Measurements from ENCODE around the gene HCRT. TPM values are rescaled to one million over a fixed set of nuclear protein-coding genes. Genes with fewer than 3 reads are reported as not detected.
A peak's percentile ranks its signal among the peaks of the same experiment; 100 is the strongest.
"Not testable (repeated sequence)": the region's sequence is repeated elsewhere in the genome, so short reads cannot be mapped to it uniquely, and the experiment has no call there.

Gene HCRT
- total RNA-seq, 4 donors from 2014 or later, result 1.0 TPM; not detected in 3

DNA sequence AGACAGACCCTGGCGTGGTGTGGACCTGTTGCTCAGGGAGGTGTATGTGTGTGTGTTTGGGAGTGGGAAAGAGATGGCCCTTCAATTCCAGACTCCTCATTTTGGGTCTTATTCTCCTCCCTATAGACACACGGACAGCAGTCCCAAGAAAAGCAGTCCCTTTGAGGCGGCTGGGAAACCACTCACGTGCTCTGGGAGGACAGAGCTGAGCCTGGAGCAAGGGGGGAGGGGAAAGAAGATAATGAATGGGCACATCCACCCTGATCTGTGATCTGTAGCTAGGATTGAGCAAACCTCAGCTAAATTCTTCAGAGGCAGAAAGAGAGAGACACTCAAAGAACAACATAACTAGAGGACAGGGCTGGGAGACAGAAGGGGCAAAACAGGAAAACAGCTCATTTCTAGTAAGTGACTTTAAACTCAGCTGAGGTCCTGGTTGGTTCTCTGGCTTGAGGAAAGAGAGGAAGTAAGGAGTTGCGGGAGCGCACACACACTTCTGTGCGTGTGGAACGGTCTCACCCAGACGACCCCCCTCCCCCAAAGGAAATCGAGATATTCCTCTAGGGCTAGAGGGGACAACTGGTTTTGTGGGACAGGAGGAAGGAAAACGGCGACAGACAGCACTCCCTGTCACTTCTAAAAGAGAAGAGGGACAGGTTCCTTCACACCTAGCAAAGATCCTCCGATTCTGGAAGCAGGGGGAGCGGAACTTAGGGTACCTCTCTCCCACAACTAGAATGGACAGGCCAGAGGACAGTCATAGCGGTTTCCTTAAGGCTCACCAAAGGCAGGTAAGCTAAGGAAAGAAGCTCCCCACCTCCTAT, 31.1 kb downstream of the HCRT start:
- no peak for TF ChIP-seq POLR2A (IDR thresholded peaks at IDR 0.05)
- H3K27me3 ChIP-seq, result no peaks in the 10 kb centered on the region
- intact Hi-C loops (cut with DNase I; ENCODE audit: low total_unique reads), result no loop called here

DNA sequence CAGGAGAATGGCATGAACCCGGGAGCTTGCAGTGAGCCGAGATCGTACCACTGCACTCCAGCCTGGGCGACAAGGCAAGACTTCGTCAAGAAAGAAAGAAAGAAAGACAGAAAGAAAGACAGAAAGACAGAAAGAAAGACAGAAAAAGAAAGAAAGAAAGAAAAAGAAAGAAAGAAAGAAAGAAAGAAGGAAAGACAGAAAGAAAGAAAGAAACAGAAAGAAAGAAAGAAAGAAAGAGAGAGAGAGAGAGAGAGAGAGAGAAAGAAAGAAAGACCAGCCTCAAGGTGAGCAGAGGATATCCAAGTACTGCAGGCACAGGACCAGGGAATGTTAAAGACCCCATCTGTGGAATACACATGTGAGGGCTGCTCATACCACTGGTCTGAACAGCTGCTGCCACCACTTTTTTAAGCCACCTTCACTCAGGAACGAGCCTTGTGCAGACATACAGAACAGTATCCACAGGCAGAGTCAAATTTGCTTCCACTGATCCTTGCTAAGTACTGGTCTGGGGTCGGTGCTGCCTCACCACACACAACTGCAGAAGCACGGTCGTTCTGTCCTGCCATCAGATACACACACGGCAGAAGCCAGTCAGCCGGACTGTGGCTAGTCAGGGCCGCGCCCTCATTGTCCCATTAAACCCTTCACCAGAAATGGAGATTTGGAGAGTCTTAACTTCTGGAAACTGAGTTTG, 38.2 kb downstream of the HCRT start:
- no peaks in the 10 kb centered on the region for H3K27me3 ChIP-seq
- H3K4me3 ChIP-seq, result no peak overlapping the region
- DNase-seq, result no peak
- H3K4me1 ChIP-seq, result no peaks in the 10 kb centered on the region
- no peaks in the 10 kb centered on the region for H3K36me3 ChIP-seq
- TF ChIP-seq, protein P1, sequence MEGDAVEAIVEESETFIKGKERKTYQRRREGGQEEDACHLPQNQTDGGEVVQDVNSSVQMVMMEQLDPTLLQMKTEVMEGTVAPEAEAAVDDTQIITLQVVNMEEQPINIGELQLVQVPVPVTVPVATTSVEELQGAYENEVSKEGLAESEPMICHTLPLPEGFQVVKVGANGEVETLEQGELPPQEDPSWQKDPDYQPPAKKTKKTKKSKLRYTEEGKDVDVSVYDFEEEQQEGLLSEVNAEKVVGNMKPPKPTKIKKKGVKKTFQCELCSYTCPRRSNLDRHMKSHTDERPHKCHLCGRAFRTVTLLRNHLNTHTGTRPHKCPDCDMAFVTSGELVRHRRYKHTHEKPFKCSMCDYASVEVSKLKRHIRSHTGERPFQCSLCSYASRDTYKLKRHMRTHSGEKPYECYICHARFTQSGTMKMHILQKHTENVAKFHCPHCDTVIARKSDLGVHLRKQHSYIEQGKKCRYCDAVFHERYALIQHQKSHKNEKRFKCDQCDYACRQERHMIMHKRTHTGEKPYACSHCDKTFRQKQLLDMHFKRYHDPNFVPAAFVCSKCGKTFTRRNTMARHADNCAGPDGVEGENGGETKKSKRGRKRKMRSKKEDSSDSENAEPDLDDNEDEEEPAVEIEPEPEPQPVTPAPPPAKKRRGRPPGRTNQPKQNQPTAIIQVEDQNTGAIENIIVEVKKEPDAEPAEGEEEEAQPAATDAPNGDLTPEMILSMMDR (IDR thresholded peaks at IDR 0.05), result no peak
- no peak for TF ChIP-seq POLR2A (IDR thresholded peaks at IDR 0.05)
- intact Hi-C loops (cut with DNase I; ENCODE audit: low total_unique reads), result no loop called here
- H3K27ac ChIP-seq, result no peak overlapping the region
- H3K9me3 ChIP-seq, result no peaks in the 10 kb centered on the region

More for the DNA sequence above, 31.1 kb downstream of the HCRT start:
- peak overlapping the region; percentile 69 to 100 for H3K4me3 ChIP-seq
- H3K27ac ChIP-seq, result peak overlapping the region; percentile 77
- H3K36me3 ChIP-seq, result no peaks in the 10 kb centered on the region
- H3K9me3 ChIP-seq, result no peaks in the 10 kb centered on the region
- H3K4me1 ChIP-seq, result peaks cover 7 to 8% of the 10 kb centered on the region in 2 donors
- DNase-seq, result no peak

- H3K27me3 ChIP-seq; intact Hi-C loops (cut with DNase I; ENCODE audit: low total_unique reads); H3K4me3 ChIP-seq; H3K9me3 ChIP-seq; H3K36me3 ChIP-seq; H3K27ac ChIP-seq; DNase-seq: not testable (repeated sequence)
- H3K4me1 ChIP-seq, result peaks cover 0 to 13% of the 10 kb centered on the region in 2 donors
Observed at GRCh38 chr17:42143138-42143537, 42.1 kb downstream of the HCRT start.

- no peak overlapping the region for H3K27ac ChIP-seq
Observed at GRCh38 chr17:42142371-42142896, 42.8 kb downstream of the HCRT start.

DNA sequence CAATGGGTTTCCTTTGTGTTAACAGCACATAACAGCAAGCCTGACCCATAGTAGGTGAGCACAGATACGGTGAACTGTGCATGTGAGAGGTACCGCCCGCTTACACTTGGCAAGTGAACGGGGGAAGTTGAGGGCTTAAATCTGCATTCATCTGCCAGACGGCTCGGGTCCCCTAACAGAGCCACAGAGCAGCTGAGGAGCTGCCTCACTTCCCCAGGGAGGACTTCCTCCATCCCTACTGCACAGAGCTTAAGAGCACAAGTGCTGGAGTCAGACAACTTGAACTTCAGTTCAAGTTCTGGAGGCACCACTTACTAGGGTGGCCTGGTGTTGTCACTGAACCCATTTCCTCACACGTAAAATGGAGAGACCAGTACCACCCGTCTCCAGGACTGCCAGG, 43.9 kb downstream of the HCRT start:
- Histone ChIP-seq H3K36me3 (no peaks in the 10 kb centered on the region), H3K9me3 (no peaks in the 10 kb centered on the region), H3K4me3 (no peak overlapping the region), H3K27me3 (no peaks in the 10 kb centered on the region), H3K27ac (no peak overlapping the region), H3K4me1 (peaks cover 0 to 13% of the 10 kb centered on the region in 2 donors)
- TF ChIP-seq POLR2A (IDR thresholded peaks at IDR 0.05), result no peak
- TF ChIP-seq, protein P1 (IDR thresholded peaks at IDR 0.05), result no peak
- DNase-seq, result no peak
- intact Hi-C loops (cut with DNase I; ENCODE audit: low total_unique reads), result no loop called here

More at GRCh38 chr17:42142371-42142896, 42.8 kb downstream of the HCRT start:
- H3K4me1 ChIP-seq, result peaks cover 0 to 13% of the 10 kb centered on the region in 2 donors
- intact Hi-C loops (cut with DNase I; ENCODE audit: low total_unique reads), result no loop called here
- TF ChIP-seq, protein P1 (IDR thresholded peaks at IDR 0.05), result no peak
- no peak for TF ChIP-seq POLR2A (IDR thresholded peaks at IDR 0.05)
- H3K9me3 ChIP-seq, result no peaks in the 10 kb centered on the region
- no peaks in the 10 kb centered on the region for H3K36me3 ChIP-seq
- no peak overlapping the region for H3K4me3 ChIP-seq
- no peak for DNase-seq
- H3K27me3 ChIP-seq, result no peaks in the 10 kb centered on the region

DNA sequence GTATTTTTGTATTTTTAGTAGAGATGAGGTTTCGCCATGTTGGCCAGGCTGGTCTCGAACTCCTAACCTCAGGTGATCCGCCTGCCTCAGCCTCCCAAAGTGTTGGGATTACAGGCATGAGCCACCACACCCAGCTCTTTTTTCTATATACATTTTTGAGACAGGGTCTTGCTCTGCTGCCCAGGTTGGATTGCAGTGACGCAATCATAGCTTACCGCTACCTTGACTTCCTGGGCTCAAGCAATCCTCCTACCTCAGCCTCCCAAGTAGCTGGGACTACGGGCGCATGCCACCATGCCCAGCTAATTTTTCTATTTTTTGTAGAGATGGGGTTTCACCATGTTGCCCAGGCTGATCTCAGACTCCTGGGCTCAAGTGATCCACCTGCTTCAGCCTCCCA, 44.6 kb downstream of the HCRT start:
- H3K27me3 ChIP-seq; H3K9me3 ChIP-seq; H3K36me3 ChIP-seq; DNase-seq; intact Hi-C loops (cut with DNase I; ENCODE audit: low total_unique reads); H3K4me3 ChIP-seq; H3K27ac ChIP-seq: not testable (repeated sequence)
- H3K4me1 ChIP-seq, result peaks cover 0 to 13% of the 10 kb centered on the region in 2 donors

Data from uterus (tissue), 4 donors.